ENCODE measurements around the gene UGGT2. TPM values are rescaled to one million over a fixed set of nuclear protein-coding genes. Genes with fewer than 3 reads are reported as not detected.
"Not testable (repeated sequence)": the region's sequence is repeated elsewhere in the genome, so short reads cannot be mapped to it uniquely, and the experiment has no call there.

UGGT2 gene
- total and polyA plus RNA-seq, 2 donors (not counting 1 experiment from before 2014, with no cell fraction given) = 0.39 to 6.7 TPM

GRCh38 chr13:95987841-95988240 lies 65.4 kb downstream of the UGGT2 start:
- WGBS (ENCODE audit: insufficient coverage) = no CpG with 5 or more reads among the region's 5 CpGs
- ATAC-seq (ENCODE audit: low read depth) (no peak), DNase-seq (no peak)
- CTCF ChIA-PET = interaction anchor here (0.6 kb wide), 1 partner anchor 364 kb away, joined by 3 read pairs; no protein-coding TSS in a partner anchor
- Mint-ChIP-seq H3K4me3 (no peak overlapping the region), H3K27me3 (no peaks in the 10 kb centered on the region), H3K27ac (no peak overlapping the region), H3K4me1 (no peaks in the 10 kb centered on the region), H3K9me3 (ENCODE audit: insufficient read depth) (no peaks in the 10 kb centered on the region)
- H3K4me2 ChIP-seq (replicated peaks; ENCODE audit: low read depth, low read length, poor library complexity, severe bottlenecking) = no peak overlapping the region
- H3K36me3 ChIP-seq (replicated peaks in 1 of 2; ENCODE audit: control extremely low read depth in 1 of 2, control insufficient read depth in 1 of 2, extremely low read depth in 1 of 2, insufficient read depth in 2 of 2, low read length in 1 of 2) = no peaks in the 10 kb centered on the region
- H3K27ac ChIP-seq (ENCODE audit: low read length in 2 of 2) = no peak overlapping the region
- no peak overlapping the region for H3K4me3 ChIP-seq (ENCODE audit: control extremely low read depth in 1 of 5, extremely low read depth in 1 of 5, insufficient read depth in 1 of 5, low read depth in 2 of 5, low read length in 4 of 5)
- no peaks in the 10 kb centered on the region for H3K4me1 ChIP-seq (ENCODE audit: control insufficient read depth in 2 of 2, insufficient read depth in 2 of 2, low read length in 2 of 2)
- H3K79me2 ChIP-seq (ENCODE audit: control insufficient read depth, insufficient read depth, low read length) = no peaks in the 10 kb centered on the region
- H2AFZ ChIP-seq (ENCODE audit: insufficient read depth, low read depth, low read length, poor library complexity, severe bottlenecking) = no peak overlapping the region
- no peak for TF ChIP-seq EZH2 (IDR thresholded peaks at IDR 0.05; ENCODE audit: borderline replicate concordance, insufficient read depth, low read depth, low read length, poor library complexity, severe bottlenecking)
- no peaks in the 10 kb centered on the region for H4K20me1 ChIP-seq (ENCODE audit: control insufficient read depth, insufficient read depth, low read length, poor library complexity, severe bottlenecking)
- no peaks in the 10 kb centered on the region for H3K9me3 ChIP-seq (ENCODE audit: control extremely low read depth in 1 of 3, control insufficient read depth in 2 of 3, insufficient read depth in 1 of 3, low read length in 2 of 3)
- POLR2A ChIA-PET = no interaction called here
- intact Hi-C loops (cut with micrococcal nuclease) = no loop called here
- no peaks in the 10 kb centered on the region for H3K27me3 ChIP-seq (replicated peaks in 1 of 4; ENCODE audit: control extremely low read depth in 1 of 4, control insufficient read depth in 3 of 4, insufficient read depth in 4 of 4, low read length in 3 of 4)
- H3K9ac ChIP-seq (ENCODE audit: low read length) = no peak overlapping the region

DNA sequence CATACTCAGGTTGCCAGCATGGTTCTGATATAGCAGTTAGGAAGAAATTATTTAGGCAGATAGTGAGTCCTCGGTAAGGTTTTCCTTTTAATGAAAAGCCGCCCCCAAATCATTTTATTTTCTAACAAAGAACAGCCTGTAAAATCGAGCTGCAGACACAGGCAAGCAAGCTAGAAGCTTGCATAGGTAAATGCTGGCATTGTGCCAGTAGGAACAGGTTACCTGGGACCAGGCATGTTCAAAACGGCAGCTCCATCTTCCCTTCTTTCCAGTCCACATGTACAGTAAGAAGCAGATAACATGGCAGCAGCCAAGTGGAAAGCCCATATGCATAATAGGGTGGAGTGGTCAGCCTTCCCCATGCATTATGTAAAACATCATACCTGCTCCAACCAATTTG lies 71.1 kb downstream of the UGGT2 start:
- intact Hi-C loops (cut with micrococcal nuclease) = loop anchor here (5.0 kb wide), 1 partner anchor 360 kb away; no protein-coding TSS in a partner anchor
- no peak for ATAC-seq (ENCODE audit: low read depth)
- H3K79me2 ChIP-seq (ENCODE audit: control insufficient read depth, insufficient read depth, low read length) = no peaks in the 10 kb centered on the region
- no peak overlapping the region for H3K9ac ChIP-seq (ENCODE audit: low read length)
- H3K27me3 ChIP-seq (replicated peaks in 1 of 4; ENCODE audit: control extremely low read depth in 1 of 4, control insufficient read depth in 3 of 4, insufficient read depth in 4 of 4, low read length in 3 of 4) = no peaks in the 10 kb centered on the region
- H3K4me3 ChIP-seq (ENCODE audit: control extremely low read depth in 1 of 5, extremely low read depth in 1 of 5, insufficient read depth in 1 of 5, low read depth in 2 of 5, low read length in 4 of 5) = no peak overlapping the region
- no peak overlapping the region for H3K27ac Mint-ChIP-seq
- no peak overlapping the region for H3K4me3 Mint-ChIP-seq
- H4K20me1 ChIP-seq (ENCODE audit: control insufficient read depth, insufficient read depth, low read length, poor library complexity, severe bottlenecking) = no peaks in the 10 kb centered on the region
- no peaks in the 10 kb centered on the region for H3K36me3 ChIP-seq (replicated peaks in 1 of 2; ENCODE audit: control extremely low read depth in 1 of 2, control insufficient read depth in 1 of 2, extremely low read depth in 1 of 2, insufficient read depth in 2 of 2, low read length in 1 of 2)
- TF ChIP-seq, protein P1, sequence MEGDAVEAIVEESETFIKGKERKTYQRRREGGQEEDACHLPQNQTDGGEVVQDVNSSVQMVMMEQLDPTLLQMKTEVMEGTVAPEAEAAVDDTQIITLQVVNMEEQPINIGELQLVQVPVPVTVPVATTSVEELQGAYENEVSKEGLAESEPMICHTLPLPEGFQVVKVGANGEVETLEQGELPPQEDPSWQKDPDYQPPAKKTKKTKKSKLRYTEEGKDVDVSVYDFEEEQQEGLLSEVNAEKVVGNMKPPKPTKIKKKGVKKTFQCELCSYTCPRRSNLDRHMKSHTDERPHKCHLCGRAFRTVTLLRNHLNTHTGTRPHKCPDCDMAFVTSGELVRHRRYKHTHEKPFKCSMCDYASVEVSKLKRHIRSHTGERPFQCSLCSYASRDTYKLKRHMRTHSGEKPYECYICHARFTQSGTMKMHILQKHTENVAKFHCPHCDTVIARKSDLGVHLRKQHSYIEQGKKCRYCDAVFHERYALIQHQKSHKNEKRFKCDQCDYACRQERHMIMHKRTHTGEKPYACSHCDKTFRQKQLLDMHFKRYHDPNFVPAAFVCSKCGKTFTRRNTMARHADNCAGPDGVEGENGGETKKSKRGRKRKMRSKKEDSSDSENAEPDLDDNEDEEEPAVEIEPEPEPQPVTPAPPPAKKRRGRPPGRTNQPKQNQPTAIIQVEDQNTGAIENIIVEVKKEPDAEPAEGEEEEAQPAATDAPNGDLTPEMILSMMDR (IDR thresholded peaks at IDR 0.05) = no peak
- CTCF ChIA-PET = interaction anchor here (0.7 to 1.7 kb wide), 2 partner anchors 8 to 358 kb away, joined by 3 to 5 read pairs; no protein-coding TSS in a partner anchor
- H3K4me1 ChIP-seq (ENCODE audit: control insufficient read depth in 2 of 2, insufficient read depth in 2 of 2, low read length in 2 of 2) = no peaks in the 10 kb centered on the region
- DNase-seq = no peak
- no peaks in the 10 kb centered on the region for H3K27me3 Mint-ChIP-seq
- POLR2A ChIA-PET = no interaction called here
- H3K9me3 ChIP-seq (ENCODE audit: control extremely low read depth in 1 of 3, control insufficient read depth in 2 of 3, insufficient read depth in 1 of 3, low read length in 2 of 3) = no peaks in the 10 kb centered on the region
- no peak overlapping the region for H3K4me2 ChIP-seq (replicated peaks; ENCODE audit: low read depth, low read length, poor library complexity, severe bottlenecking)
- no peaks in the 10 kb centered on the region for H3K9me3 Mint-ChIP-seq (ENCODE audit: insufficient read depth)
- H3K4me1 Mint-ChIP-seq = no peaks in the 10 kb centered on the region
- H2AFZ ChIP-seq (ENCODE audit: insufficient read depth, low read depth, low read length, poor library complexity, severe bottlenecking) = no peak overlapping the region
- H3K27ac ChIP-seq (ENCODE audit: low read length in 2 of 2) = no peak overlapping the region
- 83% methylated on average over 1 of the region's 4 CpGs for WGBS (ENCODE audit: insufficient coverage)

GRCh38 chr13:95972651-95973050 lies 80.5 kb downstream of the UGGT2 start:
- CTCF ChIA-PET; ATAC-seq (ENCODE audit: low read depth); H3K27ac Mint-ChIP-seq: not testable (repeated sequence)

More at GRCh38 chr13:95972651-95973050, 80.5 kb downstream of the UGGT2 start:
- POLR2A ChIA-PET; intact Hi-C loops (cut with micrococcal nuclease); H3K27me3 ChIP-seq (replicated peaks in 1 of 4; ENCODE audit: control extremely low read depth in 1 of 4, control insufficient read depth in 3 of 4, insufficient read depth in 4 of 4, low read length in 3 of 4); H3K9me3 ChIP-seq (ENCODE audit: control extremely low read depth in 1 of 3, control insufficient read depth in 2 of 3, insufficient read depth in 1 of 3, low read length in 2 of 3); H3K36me3 ChIP-seq (replicated peaks in 1 of 2; ENCODE audit: control extremely low read depth in 1 of 2, control insufficient read depth in 1 of 2, extremely low read depth in 1 of 2, insufficient read depth in 2 of 2, low read length in 1 of 2); H4K20me1 ChIP-seq (ENCODE audit: control insufficient read depth, insufficient read depth, low read length, poor library complexity, severe bottlenecking); DNase-seq; H2AFZ ChIP-seq (ENCODE audit: insufficient read depth, low read depth, low read length, poor library complexity, severe bottlenecking); H3K4me3 Mint-ChIP-seq; H3K27me3 Mint-ChIP-seq; H3K9ac ChIP-seq (ENCODE audit: low read length); H3K9me3 Mint-ChIP-seq (ENCODE audit: insufficient read depth); H3K27ac ChIP-seq (ENCODE audit: low read length in 2 of 2); H3K4me2 ChIP-seq (replicated peaks; ENCODE audit: low read depth, low read length, poor library complexity, severe bottlenecking); H3K4me3 ChIP-seq (ENCODE audit: control extremely low read depth in 1 of 5, extremely low read depth in 1 of 5, insufficient read depth in 1 of 5, low read depth in 2 of 5, low read length in 4 of 5); H3K4me1 ChIP-seq (ENCODE audit: control insufficient read depth in 2 of 2, insufficient read depth in 2 of 2, low read length in 2 of 2); H3K79me2 ChIP-seq (ENCODE audit: control insufficient read depth, insufficient read depth, low read length); H3K4me1 Mint-ChIP-seq: not testable (repeated sequence)
- 100% methylated on average over 3 of the region's 6 CpGs for WGBS (ENCODE audit: insufficient coverage)
